HG02973 (cell line): ENCODE measurements around the gene MYO7A.

Source experiments
- ATAC-seq: cut with Tn5 transposase; IDR thresholded peaks from one replicate; pipeline ENCODE4 v1.9.1; 2021; ENCODE audit warnings: moderate library complexity; ENCODE audit not compliant: unreplicated experiment

MYO7A gene

GRCh38 chr11:77111277-77111676, 16.8 kb upstream of the MYO7A start:
- no peak for ATAC-seq

GRCh38 chr11:77111946-77112345, 16.1 kb upstream of the MYO7A start:
- ATAC-seq, result no peak

GRCh38 chr11:77112641-77113381, 15.2 kb upstream of the MYO7A start:
- ATAC-seq, result no peak

GRCh38 chr11:77113382-77114088, 14.5 kb upstream of the MYO7A start:
- no peak for ATAC-seq

- no peak for ATAC-seq
Observed at GRCh38 chr11:77114089-77114463, 14.0 kb upstream of the MYO7A start.

GRCh38 chr11:77115181-77115611, 12.8 kb upstream of the MYO7A start:
- ATAC-seq, result no peak

GRCh38 chr11:77115956-77116355, 12.1 kb upstream of the MYO7A start:
- no peak for ATAC-seq

GRCh38 chr11:77117492-77117891, 10.6 kb upstream of the MYO7A start:
- ATAC-seq, result no peak

- ATAC-seq, result no peak
Observed at GRCh38 chr11:77118086-77118485, 10.0 kb upstream of the MYO7A start.

GRCh38 chr11:77118971-77119370, 9.1 kb upstream of the MYO7A start:
- ATAC-seq, result no peak

GRCh38 chr11:77119531-77119936, 8.5 kb upstream of the MYO7A start:
- ATAC-seq, result no peak

GRCh38 chr11:77120571-77120970, 7.5 kb upstream of the MYO7A start:
- ATAC-seq, result no peak

- no peak for ATAC-seq
Observed at GRCh38 chr11:77121096-77121640, 6.9 kb upstream of the MYO7A start.

GRCh38 chr11:77121876-77122575, 6.0 kb upstream of the MYO7A start:
- ATAC-seq, result no peak

GRCh38 chr11:77122576-77123212, 5.4 kb upstream of the MYO7A start:
- no peak for ATAC-seq

- ATAC-seq, result no peak
Observed at GRCh38 chr11:77123591-77123990, 4.5 kb upstream of the MYO7A start.

- no peak for ATAC-seq
Observed at GRCh38 chr11:77124041-77124440, 4.0 kb upstream of the MYO7A start.

GRCh38 chr11:77124488-77124887, 3.6 kb upstream of the MYO7A start:
- ATAC-seq, result no peak

- no peak for ATAC-seq
Observed at GRCh38 chr11:77125191-77125590, 2.9 kb upstream of the MYO7A start.

GRCh38 chr11:77125695-77126094, 2.4 kb upstream of the MYO7A start:
- ATAC-seq, result no peak

- no peak for ATAC-seq
Observed at GRCh38 chr11:77126156-77126775, 1.8 kb upstream of the MYO7A start.
